Fibroblast of pulmonary artery (primary cell): Measurements from ENCODE around the gene NAV3.

ENCODE experiments used
- DNase-seq: peaks from one replicate; pipeline ENCODE4 v3.0.0-alpha.2; 2010; ENCODE audit warnings: low read depth
- H3K4me3 ChIP-seq: replicated peaks from 2 replicates; pipeline ENCODE4 v1.5.1; 2011; ENCODE audit warnings: low read depth, mild to moderate bottlenecking, control low read depth, low read length, moderate library complexity
- CTCF ChIP-seq: IDR thresholded peaks from 2 replicates; pipeline ENCODE4 v1.5.1; 2011; ENCODE audit warnings: mild to moderate bottlenecking, control low read depth, low read length, inconsistent platforms; ENCODE audit errors: missing control alignments

NAV3 gene

GRCh38 chr12:77932216-77932615 is 101.5 kb downstream of the NAV3 start:
- TF ChIP-seq CTCF, result peak; percentile 14
- no peak for DNase-seq
- H3K4me3 ChIP-seq, result no peak overlapping the region

- no peak overlapping the region for H3K4me3 ChIP-seq
- no peak for TF ChIP-seq CTCF
- no peak for DNase-seq
Measured at GRCh38 chr12:77938301-77938700, 107.6 kb downstream of the NAV3 start.

GRCh38 chr12:77940011-77940423 is 109.3 kb downstream of the NAV3 start:
- peak; percentile 83 for DNase-seq
- no peak for TF ChIP-seq CTCF
- H3K4me3 ChIP-seq, result peak overlapping the region; percentile 52

- H3K4me3 ChIP-seq, result peak overlapping the region; percentile 52
- TF ChIP-seq CTCF, result no peak
- DNase-seq, result peak; percentile 53
Measured at GRCh38 chr12:77940567-77940966, 109.9 kb downstream of the NAV3 start.

- TF ChIP-seq CTCF, result no peak
- H3K4me3 ChIP-seq, result peak overlapping the region; percentile 52
- no peak for DNase-seq
Measured at GRCh38 chr12:77941401-77941800, 110.7 kb downstream of the NAV3 start.

GRCh38 chr12:77943466-77943865 is 112.8 kb downstream of the NAV3 start:
- no peak overlapping the region for H3K4me3 ChIP-seq
- DNase-seq, result peak; percentile 89
- TF ChIP-seq CTCF, result no peak

- peak; percentile 46 for DNase-seq
- H3K4me3 ChIP-seq, result no peak overlapping the region
- no peak for TF ChIP-seq CTCF
Measured at GRCh38 chr12:77946541-77947061, 115.9 kb downstream of the NAV3 start.
